ENCODE results near the gene GALNT17.

Gene GALNT17

GRCh38 chr7:71133232-71133622 lies 1.3 kb downstream of the GALNT17 start:
- no peaks in the 10 kb centered on the region for H3K36me3 ChIP-seq (ENCODE audit: insufficient read depth, low read length)
- no peaks in the 10 kb centered on the region for H3K4me1 ChIP-seq (ENCODE audit: control insufficient read depth, insufficient read depth, low read length, unreplicated experiment)
- H3K4me3 ChIP-seq (ENCODE audit: low read depth, low read length), result no peak overlapping the region
- no peak overlapping the region for H2AFZ ChIP-seq (ENCODE audit: low read length, unreplicated experiment)
- peaks cover 29% of the 10 kb centered on the region; the same call in 1 of the 2 replicates for H3K27me3 ChIP-seq (ENCODE audit: insufficient read depth, low read length)
- no peak overlapping the region for H3K27ac ChIP-seq (ENCODE audit: low read depth, low read length)
- no peaks in the 10 kb centered on the region for H3K79me2 ChIP-seq (ENCODE audit: control insufficient read depth, insufficient read depth, low read length, unreplicated experiment)

GRCh38 chr7:71133856-71134255 lies 1.9 kb downstream of the GALNT17 start:
- no peak overlapping the region for H2AFZ ChIP-seq (ENCODE audit: low read length, unreplicated experiment)
- H3K27me3 ChIP-seq (ENCODE audit: insufficient read depth, low read length), result peaks cover 29% of the 10 kb centered on the region; the same call in 1 of the 2 replicates
- no peak overlapping the region for H3K4me3 ChIP-seq (ENCODE audit: low read depth, low read length)
- no peaks in the 10 kb centered on the region for H3K79me2 ChIP-seq (ENCODE audit: control insufficient read depth, insufficient read depth, low read length, unreplicated experiment)
- no peaks in the 10 kb centered on the region for H3K4me1 ChIP-seq (ENCODE audit: control insufficient read depth, insufficient read depth, low read length, unreplicated experiment)
- H3K36me3 ChIP-seq (ENCODE audit: insufficient read depth, low read length), result no peaks in the 10 kb centered on the region
- no peak overlapping the region for H3K27ac ChIP-seq (ENCODE audit: low read depth, low read length)

- Histone ChIP-seq H3K79me2 (ENCODE audit: control insufficient read depth, insufficient read depth, low read length, unreplicated experiment) (no peaks in the 10 kb centered on the region), H3K27ac (ENCODE audit: low read depth, low read length) (no peak overlapping the region), H3K27me3 (ENCODE audit: insufficient read depth, low read length) (peaks cover 29% of the 10 kb centered on the region; the same call in 1 of the 2 replicates), H3K4me3 (ENCODE audit: low read depth, low read length) (no peak overlapping the region), H3K36me3 (ENCODE audit: insufficient read depth, low read length) (no peaks in the 10 kb centered on the region), H2AFZ (ENCODE audit: low read length, unreplicated experiment) (no peak overlapping the region), H3K4me1 (ENCODE audit: control insufficient read depth, insufficient read depth, low read length, unreplicated experiment) (no peaks in the 10 kb centered on the region)
Observed at GRCh38 chr7:71135116-71135515, 3.2 kb downstream of the GALNT17 start.

- Histone ChIP-seq H2AFZ (ENCODE audit: low read length, unreplicated experiment) (no peak overlapping the region), H3K27me3 (ENCODE audit: insufficient read depth, low read length) (peaks cover 26% of the 10 kb centered on the region; the same call in 1 of the 2 replicates), H3K79me2 (ENCODE audit: control insufficient read depth, insufficient read depth, low read length, unreplicated experiment) (no peaks in the 10 kb centered on the region), H3K36me3 (ENCODE audit: insufficient read depth, low read length) (no peaks in the 10 kb centered on the region), H3K4me1 (ENCODE audit: control insufficient read depth, insufficient read depth, low read length, unreplicated experiment) (no peaks in the 10 kb centered on the region), H3K4me3 (ENCODE audit: low read depth, low read length) (no peak overlapping the region), H3K27ac (ENCODE audit: low read depth, low read length) (no peak overlapping the region)
Observed at GRCh38 chr7:71135663-71136062, 3.7 kb downstream of the GALNT17 start.

- no peak overlapping the region for H2AFZ ChIP-seq (ENCODE audit: low read length, unreplicated experiment)
- no peaks in the 10 kb centered on the region for H3K4me1 ChIP-seq (ENCODE audit: control insufficient read depth, insufficient read depth, low read length, unreplicated experiment)
- H3K4me3 ChIP-seq (ENCODE audit: low read depth, low read length), result no peak overlapping the region
- peaks cover 10% of the 10 kb centered on the region; the same call in 1 of the 2 replicates for H3K27me3 ChIP-seq (ENCODE audit: insufficient read depth, low read length)
- H3K36me3 ChIP-seq (ENCODE audit: insufficient read depth, low read length), result no peaks in the 10 kb centered on the region
- H3K27ac ChIP-seq (ENCODE audit: low read depth, low read length), result no peak overlapping the region
- no peaks in the 10 kb centered on the region for H3K79me2 ChIP-seq (ENCODE audit: control insufficient read depth, insufficient read depth, low read length, unreplicated experiment)
Observed at GRCh38 chr7:71137479-71137878, 5.5 kb downstream of the GALNT17 start.

GRCh38 chr7:71140264-71140663 lies 8.3 kb downstream of the GALNT17 start:
- Histone ChIP-seq H3K36me3 (ENCODE audit: insufficient read depth, low read length) (no peaks in the 10 kb centered on the region), H3K4me3 (ENCODE audit: low read depth, low read length) (no peak overlapping the region), H3K79me2 (ENCODE audit: control insufficient read depth, insufficient read depth, low read length, unreplicated experiment) (no peaks in the 10 kb centered on the region), H3K4me1 (ENCODE audit: control insufficient read depth, insufficient read depth, low read length, unreplicated experiment) (no peaks in the 10 kb centered on the region), H2AFZ (ENCODE audit: low read length, unreplicated experiment) (no peak overlapping the region), H3K27ac (ENCODE audit: low read depth, low read length) (no peak overlapping the region), H3K27me3 (ENCODE audit: insufficient read depth, low read length) (no peaks in the 10 kb centered on the region)

- Histone ChIP-seq H3K79me2 (ENCODE audit: control insufficient read depth, insufficient read depth, low read length, unreplicated experiment) (no peaks in the 10 kb centered on the region), H2AFZ (ENCODE audit: low read length, unreplicated experiment) (no peak overlapping the region), H3K36me3 (ENCODE audit: insufficient read depth, low read length) (no peaks in the 10 kb centered on the region), H3K4me3 (ENCODE audit: low read depth, low read length) (no peak overlapping the region), H3K4me1 (ENCODE audit: control insufficient read depth, insufficient read depth, low read length, unreplicated experiment) (no peaks in the 10 kb centered on the region), H3K27me3 (ENCODE audit: insufficient read depth, low read length) (no peaks in the 10 kb centered on the region), H3K27ac (ENCODE audit: low read depth, low read length) (no peak overlapping the region)
Observed at GRCh38 chr7:71144963-71145362, 13.0 kb downstream of the GALNT17 start.

- Histone ChIP-seq H2AFZ (ENCODE audit: low read length, unreplicated experiment) (no peak overlapping the region), H3K27ac (ENCODE audit: low read depth, low read length) (no peak overlapping the region), H3K4me3 (ENCODE audit: low read depth, low read length) (no peak overlapping the region), H3K27me3 (ENCODE audit: insufficient read depth, low read length) (no peaks in the 10 kb centered on the region), H3K36me3 (ENCODE audit: insufficient read depth, low read length) (no peaks in the 10 kb centered on the region), H3K79me2 (ENCODE audit: control insufficient read depth, insufficient read depth, low read length, unreplicated experiment) (no peaks in the 10 kb centered on the region), H3K4me1 (ENCODE audit: control insufficient read depth, insufficient read depth, low read length, unreplicated experiment) (no peaks in the 10 kb centered on the region)
Observed at GRCh38 chr7:71145906-71146901, 14.3 kb downstream of the GALNT17 start.

GRCh38 chr7:71148098-71148497 lies 16.2 kb downstream of the GALNT17 start:
- H3K4me3 ChIP-seq (ENCODE audit: low read depth, low read length), result no peak overlapping the region
- H2AFZ ChIP-seq (ENCODE audit: low read length, unreplicated experiment), result no peak overlapping the region
- no peaks in the 10 kb centered on the region for H3K27me3 ChIP-seq (ENCODE audit: insufficient read depth, low read length)
- no peaks in the 10 kb centered on the region for H3K4me1 ChIP-seq (ENCODE audit: control insufficient read depth, insufficient read depth, low read length, unreplicated experiment)
- H3K79me2 ChIP-seq (ENCODE audit: control insufficient read depth, insufficient read depth, low read length, unreplicated experiment), result no peaks in the 10 kb centered on the region
- no peak overlapping the region for H3K27ac ChIP-seq (ENCODE audit: low read depth, low read length)
- no peaks in the 10 kb centered on the region for H3K36me3 ChIP-seq (ENCODE audit: insufficient read depth, low read length)

- Histone ChIP-seq H3K36me3 (ENCODE audit: insufficient read depth, low read length) (no peaks in the 10 kb centered on the region), H3K79me2 (ENCODE audit: control insufficient read depth, insufficient read depth, low read length, unreplicated experiment) (no peaks in the 10 kb centered on the region), H3K4me1 (ENCODE audit: control insufficient read depth, insufficient read depth, low read length, unreplicated experiment) (no peaks in the 10 kb centered on the region), H3K27me3 (ENCODE audit: insufficient read depth, low read length) (no peaks in the 10 kb centered on the region), H3K4me3 (ENCODE audit: low read depth, low read length) (no peak overlapping the region), H2AFZ (ENCODE audit: low read length, unreplicated experiment) (no peak overlapping the region), H3K27ac (ENCODE audit: low read depth, low read length) (no peak overlapping the region)
Observed at GRCh38 chr7:71155236-71155635, 23.3 kb downstream of the GALNT17 start.

- H3K27ac ChIP-seq (ENCODE audit: low read depth, low read length), result no peak overlapping the region
- H3K4me3 ChIP-seq (ENCODE audit: low read depth, low read length), result no peak overlapping the region
- H3K27me3 ChIP-seq (ENCODE audit: insufficient read depth, low read length), result no peaks in the 10 kb centered on the region
- no peaks in the 10 kb centered on the region for H3K79me2 ChIP-seq (ENCODE audit: control insufficient read depth, insufficient read depth, low read length, unreplicated experiment)
- H3K36me3 ChIP-seq (ENCODE audit: insufficient read depth, low read length), result no peaks in the 10 kb centered on the region
- no peaks in the 10 kb centered on the region for H3K4me1 ChIP-seq (ENCODE audit: control insufficient read depth, insufficient read depth, low read length, unreplicated experiment)
- H2AFZ ChIP-seq (ENCODE audit: low read length, unreplicated experiment), result no peak overlapping the region
Observed at GRCh38 chr7:71157757-71158156, 25.8 kb downstream of the GALNT17 start.
